Natural killer cell (primary cell): Measurements from ENCODE around the gene KMT5B. TPM values are rescaled to one million over a fixed set of nuclear protein-coding genes. Genes with fewer than 3 reads are reported as not detected.

Source experiments
- ATAC-seq, 3 donors: fragments of 150-1000 bp in 2 of 3; fragments of 200-7000 bp in 1 of 3; cut with Tn5 transposase; 1 replicate in 1 of 3; 2 replicates in 2 of 3; pipeline ENCODE4 v1.10.0; 2021; ENCODE audit warnings: mild to moderate bottlenecking in 2 of 3, moderate library complexity in 2 of 3
- DNase-seq, 2 donors: peaks; one replicate each; pipeline versions ENCODE4 v3.0.0 to v3.0.0-alpha.2; 2013 to 2021; ENCODE audit warnings: mixed read lengths in 1 of 2
- H3K27ac ChIP-seq: one replicate; pipeline ENCODE4 v1.5.1; 2013; ENCODE audit warnings: mild to moderate bottlenecking, low read length
- H3K27me3 ChIP-seq: one replicate; pipeline ENCODE4 v1.6.1; 2013; ENCODE audit warnings: low read length; ENCODE audit not compliant: control insufficient read depth, insufficient read depth
- H3K36me3 ChIP-seq: one replicate; pipeline ENCODE4 v1.6.1; 2013; ENCODE audit warnings: low read length; ENCODE audit not compliant: control insufficient read depth, insufficient read depth
- H3K4me1 ChIP-seq: one replicate; pipeline ENCODE4 v1.6.1; 2013; ENCODE audit warnings: low read length; ENCODE audit not compliant: control insufficient read depth, insufficient read depth
- H3K4me3 ChIP-seq: one replicate; pipeline ENCODE4 v1.5.1; 2013; ENCODE audit warnings: low read length
- H3K9me3 ChIP-seq: one replicate; pipeline ENCODE4 v1.6.1; 2013; ENCODE audit warnings: low read length; ENCODE audit not compliant: control insufficient read depth, insufficient read depth
- H3K27ac Mint-ChIP-seq, 2 donors: one replicate each; pipeline ENCODE4 v1.8.0; 2022; ENCODE audit warnings: mild to moderate bottlenecking in 2 of 2, mixed read lengths in 2 of 2, moderate library complexity in 1 of 2
- H3K27me3 Mint-ChIP-seq, 2 donors: one replicate each; pipeline ENCODE4 v1.8.0; 2022; ENCODE audit warnings: low read depth in 2 of 2, mixed read lengths in 2 of 2
- H3K36me3 Mint-ChIP-seq: one replicate; pipeline ENCODE4 v1.8.0; 2022; ENCODE audit warnings: mixed read lengths
- H3K4me1 Mint-ChIP-seq, 2 donors: one replicate each; pipeline ENCODE4 v1.8.0; 2022; ENCODE audit warnings: mixed read lengths in 2 of 2
- H3K4me3 Mint-ChIP-seq: one replicate; pipeline ENCODE4 v1.8.0; 2022; ENCODE audit warnings: mild to moderate bottlenecking, moderate library complexity, mixed read lengths
- H3K9me3 Mint-ChIP-seq, 2 donors: one replicate each; pipeline ENCODE4 v1.8.0; 2022; ENCODE audit warnings: mixed read lengths in 2 of 2
- WGBS: methylation state at CpG from one replicate; pipeline ENCODE4 v1.1.7; 2013; ENCODE audit warnings: missing lambda C conversion rate; ENCODE audit not compliant: insufficient coverage; 5-methylcytosine and 5-hydroxymethylcytosine counted together
- intact Hi-C: fragments of 100-400 bp; cut with micrococcal nuclease; formaldehyde crosslinking; loops from one replicate; pipeline ENCODE4 v1.14.2; 2022
- total RNA-seq, 4 donors: library from RNA; stranded (reverse); fragments of 120-200 nt in 1 of 4; gene quantifications; one replicate each; pipeline versions ENCODE4 v1.2.3 to v1.2.4, GENCODE V29; 2013 to 2022
- TF ChIP-seq, protein P1 (sequence below): fragments of 200-600 bp; IDR thresholded peaks from one replicate; pipeline ENCODE4 v1.8.0; 2022; ENCODE audit warnings: antibody characterized with exemption

KMT5B gene
- total RNA-seq, 3 donors from 2014 or later (not counting 1 experiment from before 2014, with no cell fraction given) = 45.0 to 60.1 (median 55.6) TPM

DNA sequence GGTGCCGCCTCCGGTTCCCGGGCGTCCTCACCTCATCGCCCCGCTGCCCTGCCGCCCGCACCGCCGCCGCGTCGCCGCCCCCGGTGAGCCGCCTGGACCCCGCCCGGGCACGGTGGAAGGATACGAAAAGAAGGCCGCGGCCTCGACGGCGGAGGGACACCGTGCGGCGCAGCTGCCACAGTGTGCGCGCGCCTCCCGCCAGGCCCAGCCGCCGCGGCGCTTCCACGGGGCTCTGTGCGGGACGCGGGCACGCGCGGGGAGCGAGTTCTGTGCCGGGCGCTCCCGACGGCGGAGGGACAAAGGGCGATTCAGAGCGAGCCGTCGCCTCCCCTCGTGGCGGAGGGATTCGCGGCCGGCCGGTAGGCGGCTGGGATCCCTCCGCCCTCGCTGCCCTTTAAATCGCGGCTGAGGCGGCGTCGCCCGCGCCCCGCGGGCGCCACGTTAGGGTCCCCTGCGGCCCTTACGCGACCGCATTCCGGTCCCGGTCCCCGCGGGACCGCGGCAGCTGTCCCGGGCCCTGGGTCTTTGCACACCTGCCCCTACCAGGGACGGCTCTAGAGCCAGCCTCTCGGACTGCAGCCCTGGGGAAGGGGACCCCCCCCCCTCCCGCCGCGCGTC, 568 bp upstream of the KMT5B start:
- Histone ChIP-seq H3K36me3 (no peaks in the 10 kb centered on the region), H3K4me3 (peak overlapping the region; percentile 89), H3K27me3 (no peaks in the 10 kb centered on the region), H3K9me3 (no peaks in the 10 kb centered on the region), H3K27ac (peak overlapping the region; percentile 79), H3K4me1 (peaks cover 29% of the 10 kb centered on the region)
- WGBS = under 1% methylated on average over 86 of the region's 90 CpGs
- H3K27me3 Mint-ChIP-seq = peaks cover 0 to 7% of the 10 kb centered on the region in 2 donors
- intact Hi-C loops = loop anchor here (2.0 kb wide), 1 partner anchor 93 kb away; the partner anchor contains the start of gene CHKA
- H3K36me3 Mint-ChIP-seq = no peaks in the 10 kb centered on the region
- H3K27ac Mint-ChIP-seq = peak overlapping the region; percentile 85 to 92
- H3K4me3 Mint-ChIP-seq = peak overlapping the region; percentile 81
- TF ChIP-seq, protein P1, sequence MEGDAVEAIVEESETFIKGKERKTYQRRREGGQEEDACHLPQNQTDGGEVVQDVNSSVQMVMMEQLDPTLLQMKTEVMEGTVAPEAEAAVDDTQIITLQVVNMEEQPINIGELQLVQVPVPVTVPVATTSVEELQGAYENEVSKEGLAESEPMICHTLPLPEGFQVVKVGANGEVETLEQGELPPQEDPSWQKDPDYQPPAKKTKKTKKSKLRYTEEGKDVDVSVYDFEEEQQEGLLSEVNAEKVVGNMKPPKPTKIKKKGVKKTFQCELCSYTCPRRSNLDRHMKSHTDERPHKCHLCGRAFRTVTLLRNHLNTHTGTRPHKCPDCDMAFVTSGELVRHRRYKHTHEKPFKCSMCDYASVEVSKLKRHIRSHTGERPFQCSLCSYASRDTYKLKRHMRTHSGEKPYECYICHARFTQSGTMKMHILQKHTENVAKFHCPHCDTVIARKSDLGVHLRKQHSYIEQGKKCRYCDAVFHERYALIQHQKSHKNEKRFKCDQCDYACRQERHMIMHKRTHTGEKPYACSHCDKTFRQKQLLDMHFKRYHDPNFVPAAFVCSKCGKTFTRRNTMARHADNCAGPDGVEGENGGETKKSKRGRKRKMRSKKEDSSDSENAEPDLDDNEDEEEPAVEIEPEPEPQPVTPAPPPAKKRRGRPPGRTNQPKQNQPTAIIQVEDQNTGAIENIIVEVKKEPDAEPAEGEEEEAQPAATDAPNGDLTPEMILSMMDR = no peak
- peak; percentile 86 to 95 for DNase-seq
- H3K9me3 Mint-ChIP-seq = no peaks in the 10 kb centered on the region
- H3K4me1 Mint-ChIP-seq = peaks cover 46 to 47% of the 10 kb centered on the region in 2 donors
- ATAC-seq = peak; percentile 59 to 73 (median 61)

- H3K4me1 Mint-ChIP-seq = peaks cover 52 to 53% of the 10 kb centered on the region in 2 donors
Measured at GRCh38 chr11:68212421-68213134, 518 bp downstream of the KMT5B start.

GRCh38 chr11:68211546-68211945, 1.6 kb downstream of the KMT5B start:
- Mint-ChIP-seq H3K27me3 (peaks cover 0 to 7% of the 10 kb centered on the region in 2 donors), H3K4me1 (peaks cover 60 to 62% of the 10 kb centered on the region in 2 donors), H3K27ac (peak overlapping the region; percentile 85 to 92), H3K9me3 (no peaks in the 10 kb centered on the region), H3K36me3 (no peaks in the 10 kb centered on the region), H3K4me3 (peak overlapping the region; percentile 94)
- Histone ChIP-seq H3K27ac (no peak overlapping the region), H3K4me3 (no peak overlapping the region), H3K9me3 (no peaks in the 10 kb centered on the region), H3K36me3 (no peaks in the 10 kb centered on the region), H3K27me3 (no peaks in the 10 kb centered on the region), H3K4me1 (peaks cover 29% of the 10 kb centered on the region)
- ATAC-seq = no peak
- DNase-seq = peak in 1 of 2 donors; percentile 25
- TF ChIP-seq, protein P1 = no peak
- intact Hi-C loops = no loop called here
- 52% methylated on average over 14 of the region's 14 CpGs for WGBS

More at GRCh38 chr11:68212421-68213134, 518 bp downstream of the KMT5B start:
- Mint-ChIP-seq H3K9me3 (no peaks in the 10 kb centered on the region), H3K27ac (peak overlapping the region; percentile 85 to 92), H3K36me3 (no peaks in the 10 kb centered on the region), H3K27me3 (peaks cover 0 to 7% of the 10 kb centered on the region in 2 donors), H3K4me3 (peak overlapping the region; percentile 94)
- no peaks in the 10 kb centered on the region for H3K36me3 ChIP-seq
- peak overlapping the region; percentile 78 for H3K4me3 ChIP-seq
- intact Hi-C loops = loop anchor here (2.0 kb wide), 1 partner anchor 92 kb away; the partner anchor contains the start of gene CHKA
- under 1% methylated on average over 80 of the region's 80 CpGs for WGBS
- TF ChIP-seq, protein P1 = no peak
- no peaks in the 10 kb centered on the region for H3K27me3 ChIP-seq
- peak overlapping the region; percentile 59 for H3K27ac ChIP-seq
- ATAC-seq (peak; percentile 75 to 82 (median 75)), DNase-seq (peak; percentile 64 to 80)
- peaks cover 29% of the 10 kb centered on the region for H3K4me1 ChIP-seq
- H3K9me3 ChIP-seq = no peaks in the 10 kb centered on the region
